ENCODE data around the gene CDK10.
"Not testable (repeated sequence)": the region's sequence is repeated elsewhere in the genome, so short reads cannot be mapped to it uniquely, and the experiment has no call there.

Gene CDK10

GRCh38 chr16:89656435-89657121, 29.9 kb upstream of the CDK10 start:
- TF ChIP-seq CTCF (conservative IDR thresholded peaks at IDR 0.05): no peak
- TF ChIP-seq ZFX (IDR thresholded peaks at IDR 0.05): no peak
- peak overlapping the region; percentile 86 for H3K27ac ChIP-seq

GRCh38 chr16:89657442-89658220, 28.9 kb upstream of the CDK10 start, which contains the start of the genes CHMP1A and SPATA33:
CHMP1A (minus strand) TSS chr16:89657708; CDS start chr16:89657588, 120 bp downstream.
SPATA33 (plus strand) TSS chr16:89657836; CDS start chr16:89657912, 76 bp downstream.
- TF ChIP-seq ZFX (IDR thresholded peaks at IDR 0.05) (0 out of 2 replicates have a peak, but pooled peaks have one; percentile 27), CTCF (conservative IDR thresholded peaks at IDR 0.05) (no peak)
- H3K27ac ChIP-seq: peak within 1 kb of the TSS; percentile 86

GRCh38 chr16:89658221-89658879, 28.1 kb upstream of the CDK10 start:
- no peak for TF ChIP-seq CTCF (conservative IDR thresholded peaks at IDR 0.05)
- no peak for TF ChIP-seq ZFX (IDR thresholded peaks at IDR 0.05)
- peak overlapping the region; percentile 86 for H3K27ac ChIP-seq

GRCh38 chr16:89660146-89660545, 26.3 kb upstream of the CDK10 start:
- H3K27ac ChIP-seq: no peak overlapping the region
- no peak for TF ChIP-seq CTCF (conservative IDR thresholded peaks at IDR 0.05)
- TF ChIP-seq ZFX (IDR thresholded peaks at IDR 0.05): no peak

- TF ChIP-seq CTCF (conservative IDR thresholded peaks at IDR 0.05): no peak
- no peak for TF ChIP-seq ZFX (IDR thresholded peaks at IDR 0.05)
- no peak overlapping the region for H3K27ac ChIP-seq
Measured at GRCh38 chr16:89661215-89661614, 25.3 kb upstream of the CDK10 start.

GRCh38 chr16:89664238-89664637, 22.3 kb upstream of the CDK10 start:
- not testable (repeated sequence) for H3K27ac ChIP-seq

- H3K27ac ChIP-seq: not testable (repeated sequence)
- peak; percentile 60; the same call in 1 of the 2 replicates for TF ChIP-seq CTCF (conservative IDR thresholded peaks at IDR 0.05)
Measured at GRCh38 chr16:89667000-89667399, 19.5 kb upstream of the CDK10 start.

All from C4-2B (cell line).